NCI-H526 treated with DMSO at 0.1 percent for 48 hours (cell line): ENCODE results near the gene GET3.

Source experiments
- DNase-seq: peaks from one replicate; lab custom pipeline; 2025; lab: John Stamatoyannopoulos, UW

GET3 gene

DNA sequence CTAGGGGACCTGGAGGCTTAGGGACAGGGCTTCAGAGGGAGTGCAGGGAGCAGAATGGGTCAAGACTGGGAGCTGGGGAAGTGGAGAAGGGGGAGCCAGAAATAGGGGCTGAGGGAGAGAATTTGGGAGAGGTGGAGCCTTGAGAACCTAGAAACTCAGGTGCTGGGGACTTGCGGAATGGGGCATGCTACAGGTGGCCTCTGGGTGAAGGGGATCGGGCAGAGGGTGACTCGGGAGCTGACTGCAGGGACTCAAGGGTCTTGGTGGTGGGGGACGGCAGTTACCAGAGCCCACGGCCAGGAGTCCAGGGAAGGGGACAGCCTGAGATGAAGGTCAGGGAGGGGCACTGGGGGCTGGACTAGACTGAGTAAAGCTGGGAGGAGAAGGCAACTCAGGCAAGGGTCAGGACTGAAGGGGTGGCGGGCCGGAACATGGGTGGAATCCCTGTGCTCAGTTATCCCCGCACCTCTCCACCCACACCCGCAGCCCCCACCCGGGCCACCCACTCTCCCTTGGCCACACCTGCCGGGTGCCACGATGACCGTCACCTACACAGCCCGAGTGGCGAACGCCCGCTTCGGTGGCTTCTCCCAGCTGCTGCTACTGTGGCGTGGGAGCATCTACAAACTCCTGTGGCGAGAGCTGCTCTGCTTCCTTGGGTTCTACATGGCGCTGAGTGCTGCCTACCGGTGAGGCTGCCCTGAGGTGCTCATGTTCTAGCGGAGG lies 14.9 kb downstream of the GET3 start:
- no peak for DNase-seq

DNA sequence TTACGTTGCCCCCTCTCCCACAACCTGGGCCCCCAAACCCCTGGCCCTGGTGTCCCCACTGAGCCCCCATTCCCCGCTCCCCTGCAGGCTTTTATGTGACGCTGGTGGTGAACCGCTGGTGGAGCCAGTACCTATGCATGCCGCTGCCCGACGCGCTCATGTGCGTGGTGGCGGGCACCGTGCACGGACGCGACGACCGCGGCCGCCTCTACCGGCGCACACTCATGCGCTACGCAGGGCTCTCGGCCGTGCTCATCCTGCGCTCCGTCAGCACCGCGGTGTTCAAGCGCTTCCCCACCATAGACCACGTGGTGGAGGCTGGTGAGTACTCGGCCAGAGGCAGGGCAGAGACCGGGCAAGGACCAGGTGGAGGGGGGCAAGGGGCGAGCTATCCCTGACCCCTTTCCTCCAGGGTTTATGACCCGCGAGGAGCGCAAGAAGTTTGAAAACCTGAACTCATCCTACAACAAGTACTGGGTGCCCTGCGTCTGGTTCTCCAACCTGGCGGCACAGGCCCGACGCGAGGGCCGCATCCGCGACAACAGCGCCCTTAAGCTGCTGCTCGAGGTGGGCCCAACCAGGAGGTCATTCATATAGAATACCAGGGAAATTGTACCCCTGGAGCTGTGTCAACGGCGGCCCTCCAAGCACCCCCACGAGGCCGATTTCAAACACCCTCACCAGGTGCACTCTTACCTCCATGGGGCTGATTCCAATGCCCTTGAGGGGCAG lies 17.3 kb downstream of the GET3 start:
- no peak for DNase-seq

DNA sequence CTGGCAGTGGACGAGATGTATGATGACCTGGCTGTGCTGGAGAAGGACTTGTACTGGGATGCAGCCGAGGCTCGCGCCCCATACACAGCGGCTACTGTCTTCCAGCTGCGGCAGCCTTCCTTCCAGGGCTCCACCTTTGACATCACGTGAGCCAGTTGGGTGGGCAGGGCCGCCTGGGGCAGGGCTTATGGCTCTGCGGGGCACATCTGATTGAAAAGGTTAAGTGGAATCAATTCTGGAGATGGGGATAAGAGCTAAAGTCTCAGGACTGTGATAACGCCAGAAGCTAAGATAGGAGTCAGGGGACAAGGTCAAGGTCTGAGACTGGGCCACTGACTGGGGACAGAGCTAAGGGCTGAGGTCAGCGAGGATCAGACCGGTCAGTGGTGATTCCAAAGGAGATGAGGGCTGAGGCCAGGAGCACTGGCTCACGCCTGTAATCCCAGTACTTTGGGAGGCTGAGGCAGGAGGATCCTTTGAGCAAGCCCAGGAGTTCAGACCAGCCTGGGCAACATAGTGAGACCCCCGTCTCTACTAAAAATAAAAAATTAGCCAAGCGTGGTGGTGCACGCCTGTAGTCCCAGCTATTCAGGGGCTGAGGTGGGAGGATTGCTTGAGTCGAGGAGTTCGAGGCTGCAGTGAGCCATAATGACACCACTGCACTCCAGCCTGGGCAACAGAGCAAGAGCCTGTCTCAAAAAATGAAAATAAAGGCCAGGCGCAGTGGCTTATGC lies 19.0 kb downstream of the GET3 start:
- DNase-seq = no peak

DNA sequence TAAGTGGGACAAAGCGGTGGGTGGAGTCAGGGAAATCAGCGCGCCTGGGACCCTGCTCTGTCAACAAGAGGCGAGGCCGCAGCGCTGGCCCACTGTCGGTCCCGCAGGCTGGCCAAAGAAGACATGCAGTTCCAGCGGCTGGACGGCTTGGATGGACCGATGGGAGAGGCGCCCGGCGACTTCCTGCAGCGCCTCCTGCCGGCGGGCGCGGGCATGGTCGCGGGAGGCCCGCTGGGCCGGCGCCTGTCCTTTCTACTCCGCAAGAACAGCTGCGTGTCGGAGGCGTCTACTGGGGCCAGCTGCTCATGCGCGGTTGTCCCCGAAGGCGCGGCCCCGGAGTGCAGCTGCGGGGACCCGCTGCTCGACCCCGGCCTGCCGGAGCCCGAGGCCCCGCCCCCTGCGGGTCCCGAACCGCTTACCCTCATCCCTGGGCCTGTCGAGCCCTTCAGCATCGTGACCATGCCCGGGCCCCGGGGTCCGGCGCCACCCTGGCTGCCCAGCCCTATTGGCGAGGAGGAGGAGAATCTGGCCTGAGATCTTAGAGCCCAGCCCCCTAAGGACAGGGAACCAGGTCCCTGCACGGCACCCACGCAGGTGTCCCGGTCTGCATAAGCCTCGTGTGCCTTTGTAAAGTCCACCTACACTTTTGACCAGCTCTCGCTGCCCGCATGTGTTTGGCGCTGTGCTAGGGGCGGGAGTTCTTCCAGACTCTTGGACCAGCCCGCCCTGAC lies 20.4 kb downstream of the GET3 start:
- peak; percentile 26 for DNase-seq

DNA sequence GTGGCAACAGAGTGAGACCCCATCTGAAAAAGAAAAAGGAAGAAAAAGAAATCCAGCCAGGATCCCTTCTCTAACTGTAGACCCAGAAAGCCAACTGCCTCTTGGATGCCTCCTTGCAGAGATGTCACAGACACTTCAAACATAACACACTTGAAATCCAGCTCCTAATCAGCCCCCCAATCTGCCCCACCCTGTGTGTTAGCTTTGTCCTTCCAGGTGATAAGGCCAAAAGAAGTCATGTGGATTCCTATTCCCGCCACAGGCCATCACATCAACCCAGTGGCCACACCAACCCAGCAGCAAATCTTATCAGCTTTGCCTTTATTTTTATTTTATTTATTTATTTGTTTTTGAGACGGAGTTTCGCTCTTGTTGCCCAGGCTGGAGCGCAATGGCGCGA lies 22.4 kb downstream of the GET3 start:
- DNase-seq = no peak

DNA sequence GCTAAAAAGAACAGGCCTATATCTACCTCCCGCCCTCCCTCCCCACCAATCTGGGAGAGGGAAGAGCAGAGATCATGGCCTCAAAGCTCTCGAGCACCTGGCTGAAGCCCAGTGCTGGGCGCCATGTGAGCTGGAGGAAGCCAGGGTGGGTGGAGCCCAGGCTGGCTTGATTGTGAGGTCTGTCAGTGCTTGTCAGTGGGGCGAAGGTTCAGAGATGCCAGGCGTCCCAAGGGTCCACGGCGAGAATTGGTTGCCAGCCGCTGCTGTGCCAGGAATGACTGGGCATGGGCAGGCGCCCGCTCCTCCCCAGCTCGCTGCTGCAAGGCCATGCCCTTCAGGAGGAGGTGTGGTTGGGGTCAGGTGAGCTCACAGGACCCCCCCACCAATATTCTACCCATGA lies 25.8 kb downstream of the GET3 start:
- DNase-seq = no peak

DNA sequence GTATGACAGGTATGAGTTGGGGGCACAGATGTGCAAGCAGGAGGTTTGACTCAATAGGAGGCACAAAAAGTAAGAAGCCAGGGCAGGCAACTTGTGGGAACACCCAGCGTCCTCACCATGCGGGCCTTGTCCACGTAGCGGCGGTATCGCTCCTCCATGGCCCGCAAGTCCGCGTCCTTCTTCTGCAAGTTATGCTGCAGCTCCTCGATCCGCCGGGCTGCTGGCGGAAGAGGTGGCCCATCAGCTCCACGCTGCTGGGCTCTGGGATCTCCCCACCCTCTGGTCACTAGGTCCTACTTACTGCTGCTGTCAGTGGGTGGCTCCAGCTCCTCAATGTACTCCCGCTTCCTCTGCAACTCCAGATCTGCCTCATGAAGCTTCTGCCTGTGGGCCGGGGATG lies 27.4 kb downstream of the GET3 start:
- no peak for DNase-seq

DNA sequence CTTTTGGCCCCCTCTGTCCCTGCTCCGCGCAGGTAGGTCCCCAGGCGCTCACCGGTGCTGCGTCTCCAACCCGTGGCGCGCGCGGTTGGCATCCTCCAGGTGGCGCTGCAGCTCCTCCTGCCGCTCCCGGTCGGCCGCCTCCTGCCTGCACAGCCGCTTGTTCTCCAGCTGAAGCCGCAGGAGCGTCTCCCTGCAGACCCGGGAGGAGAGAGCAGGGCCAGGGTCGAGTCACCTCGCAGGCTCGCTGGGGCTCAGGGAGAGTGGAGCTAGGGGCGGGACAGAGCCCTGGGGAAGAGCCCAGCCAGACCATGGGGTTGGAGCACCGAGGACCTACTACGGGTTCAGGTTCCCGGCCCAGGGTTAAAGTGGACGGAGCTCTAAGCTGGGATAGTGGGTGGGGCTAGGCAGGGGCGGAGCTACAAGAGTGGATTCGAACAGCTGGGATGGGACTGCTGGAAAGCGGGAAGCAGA lies 28.8 kb downstream of the GET3 start:
- peak; percentile 10 for DNase-seq

DNA sequence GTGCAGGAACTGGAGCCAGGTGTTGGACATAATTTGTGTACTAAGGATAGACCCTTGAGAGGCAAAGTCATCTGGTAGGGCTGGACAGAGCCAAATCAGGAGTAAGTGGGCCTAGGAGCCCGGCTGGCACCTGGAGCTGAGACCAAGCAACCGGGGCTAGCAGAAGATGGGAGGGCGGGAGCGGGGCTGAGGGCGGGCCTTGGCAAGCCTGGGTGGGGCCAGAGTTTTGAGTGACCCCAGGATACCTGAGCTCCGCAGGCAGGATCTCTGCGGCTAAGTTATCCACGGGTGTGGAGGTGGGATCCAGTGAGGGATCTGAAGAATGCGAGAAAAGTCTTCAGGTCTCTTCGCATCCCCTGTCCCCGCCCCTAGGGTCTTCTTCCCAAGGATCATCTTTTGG lies 29.9 kb downstream of the GET3 start:
- DNase-seq = no peak

DNA sequence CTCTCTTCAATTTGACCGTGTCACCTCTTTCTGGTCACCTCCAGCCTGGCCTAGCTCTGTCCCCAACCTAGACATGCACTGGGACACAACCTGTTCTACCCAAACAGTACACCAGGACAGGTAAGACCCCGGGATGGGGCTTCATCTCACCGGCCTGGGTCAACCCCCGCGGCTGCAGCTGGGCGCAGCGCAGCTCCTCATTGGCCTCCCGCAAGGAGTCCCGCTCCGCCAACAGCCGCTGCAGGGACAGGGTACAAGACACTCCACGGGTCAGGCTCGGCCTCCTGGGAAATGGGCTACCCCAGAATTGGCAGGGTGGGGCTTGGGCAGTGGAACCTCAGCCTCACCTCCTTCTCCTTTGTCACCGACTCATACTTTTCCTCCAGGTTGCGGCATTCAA lies 30.4 kb downstream of the GET3 start:
- no peak for DNase-seq

DNA sequence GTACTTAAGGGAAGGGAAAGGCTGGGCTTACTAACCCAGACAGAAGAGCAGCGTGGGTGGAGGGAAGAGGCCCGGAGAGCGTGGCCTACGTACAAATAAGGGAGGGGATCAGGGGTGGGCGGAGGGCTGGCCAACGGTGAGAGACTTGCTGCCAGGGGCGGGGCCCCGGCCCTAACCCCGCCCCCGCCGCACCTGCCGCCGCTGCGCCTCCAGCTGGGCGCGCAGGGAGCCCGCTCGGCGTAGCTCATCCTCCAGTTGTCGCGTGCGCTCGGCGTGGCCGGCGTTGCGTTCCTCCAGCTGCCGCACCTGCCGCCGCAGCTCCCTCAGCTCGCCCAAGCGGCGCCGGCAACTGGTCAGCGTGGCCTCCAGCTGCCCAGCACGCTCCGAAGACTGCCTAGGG lies 32.4 kb downstream of the GET3 start:
- peak; percentile 17 for DNase-seq

DNA sequence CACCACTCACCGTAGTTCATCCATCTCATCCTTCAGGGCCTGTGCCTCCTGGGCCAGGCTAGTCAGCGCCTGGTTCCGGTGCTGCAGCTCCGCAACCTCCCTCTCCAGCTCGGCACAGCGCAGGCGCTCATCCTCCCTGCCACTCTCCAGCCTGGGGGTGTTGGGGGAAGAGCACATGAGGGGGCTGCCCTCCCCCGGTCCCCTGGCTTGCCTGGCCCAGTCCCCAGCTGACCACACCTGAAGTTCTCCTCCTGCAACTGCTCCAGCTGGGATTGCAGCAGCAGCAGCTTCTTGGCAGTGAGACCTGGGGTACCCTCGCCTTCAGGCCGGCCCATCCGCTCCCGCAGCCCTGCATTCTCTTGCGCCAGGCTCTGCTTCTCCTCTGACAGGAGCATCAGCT lies 33.6 kb downstream of the GET3 start:
- DNase-seq = no peak

DNA sequence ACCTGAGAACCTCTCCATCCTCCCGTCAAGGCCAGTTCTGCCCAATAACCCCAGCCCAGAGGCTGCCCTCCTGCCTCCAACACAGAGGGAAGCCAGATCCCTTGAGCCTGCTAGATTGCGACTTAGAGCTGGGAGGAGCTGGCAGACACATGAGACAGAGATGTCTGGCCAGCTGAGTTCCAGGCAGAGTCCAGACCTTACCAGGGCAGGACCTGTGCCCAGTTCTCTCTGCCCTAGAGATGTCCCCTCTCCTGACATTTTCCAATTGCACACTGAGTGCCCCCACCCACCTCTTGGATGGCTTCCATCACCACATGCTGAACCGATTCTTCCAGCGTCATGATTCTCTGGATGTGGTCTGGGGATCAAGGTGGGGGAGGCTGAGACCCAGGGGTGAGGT lies 35.0 kb downstream of the GET3 start:
- no peak for DNase-seq

DNA sequence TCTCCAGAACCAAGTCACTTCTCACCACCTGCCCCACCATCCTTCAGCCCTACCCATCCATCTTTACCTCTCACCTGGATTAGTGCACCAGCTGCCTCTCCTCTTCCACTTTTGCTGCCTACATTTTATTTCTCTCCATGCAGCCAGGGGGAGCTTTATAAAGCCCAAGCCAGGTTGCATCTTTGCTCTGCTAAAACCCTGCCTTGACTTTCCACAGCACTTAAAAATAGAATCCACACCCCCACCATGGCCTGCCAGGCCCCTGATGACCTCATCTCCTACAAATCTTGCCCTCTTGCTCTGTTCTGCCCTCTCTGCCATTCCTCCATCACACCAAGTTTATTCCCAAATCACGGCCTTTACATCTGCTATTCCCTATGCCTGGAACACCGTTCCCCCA lies 36.3 kb downstream of the GET3 start:
- DNase-seq = no peak

DNA sequence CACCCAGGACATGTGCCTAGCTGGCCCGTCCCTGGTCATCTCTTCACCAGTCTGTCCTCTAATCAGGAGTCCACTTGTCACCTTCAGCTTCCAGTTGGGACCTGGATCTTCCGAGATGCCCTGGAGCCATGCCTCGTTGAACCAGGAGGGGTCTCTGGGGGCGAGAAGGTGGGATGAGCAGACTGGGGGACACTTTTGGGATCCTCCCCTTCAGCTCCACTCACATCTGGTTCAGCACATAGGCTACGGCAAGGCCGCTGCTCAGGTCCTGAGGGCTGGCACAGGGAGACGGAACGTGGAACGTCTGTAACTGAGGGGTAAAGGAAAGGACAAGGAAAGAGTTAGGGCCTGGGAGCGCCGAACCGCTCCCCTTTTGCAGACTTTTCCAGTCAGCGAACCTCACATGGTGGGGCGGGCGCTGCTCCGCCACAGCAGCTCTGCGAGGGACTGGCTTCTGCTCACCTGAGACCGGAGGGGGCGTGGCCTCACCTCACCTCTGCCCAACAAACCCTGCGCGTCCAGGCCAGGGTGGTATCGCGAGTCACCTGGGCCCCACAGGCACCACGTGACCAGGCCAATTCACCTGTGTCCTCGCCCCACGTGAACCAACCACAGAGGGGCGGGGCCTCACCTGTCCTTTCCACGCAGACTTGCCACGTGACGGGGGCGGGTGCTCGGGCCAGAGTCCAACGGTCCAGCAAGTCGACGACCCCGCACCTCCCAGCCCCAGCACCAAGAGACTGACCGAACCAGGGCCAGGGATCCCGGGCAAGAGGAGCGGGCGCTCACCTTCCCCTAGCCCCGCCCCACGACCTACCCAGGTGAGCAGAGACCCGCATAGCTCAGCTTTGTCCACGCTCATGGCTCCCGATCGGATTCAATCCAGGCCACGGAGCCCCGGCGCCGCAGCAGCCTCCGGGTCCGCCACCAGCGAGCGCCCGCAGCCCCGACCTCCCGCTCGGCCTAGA lies 37.6 kb downstream of the GET3 start, which contains the start of gene HOOK2:
TSS of gene HOOK2 (minus strand) at position 965 of the 968 bp plus-strand sequence. CDS start at position 862, 103 bp downstream.
- DNase-seq = peak; percentile 83

DNA sequence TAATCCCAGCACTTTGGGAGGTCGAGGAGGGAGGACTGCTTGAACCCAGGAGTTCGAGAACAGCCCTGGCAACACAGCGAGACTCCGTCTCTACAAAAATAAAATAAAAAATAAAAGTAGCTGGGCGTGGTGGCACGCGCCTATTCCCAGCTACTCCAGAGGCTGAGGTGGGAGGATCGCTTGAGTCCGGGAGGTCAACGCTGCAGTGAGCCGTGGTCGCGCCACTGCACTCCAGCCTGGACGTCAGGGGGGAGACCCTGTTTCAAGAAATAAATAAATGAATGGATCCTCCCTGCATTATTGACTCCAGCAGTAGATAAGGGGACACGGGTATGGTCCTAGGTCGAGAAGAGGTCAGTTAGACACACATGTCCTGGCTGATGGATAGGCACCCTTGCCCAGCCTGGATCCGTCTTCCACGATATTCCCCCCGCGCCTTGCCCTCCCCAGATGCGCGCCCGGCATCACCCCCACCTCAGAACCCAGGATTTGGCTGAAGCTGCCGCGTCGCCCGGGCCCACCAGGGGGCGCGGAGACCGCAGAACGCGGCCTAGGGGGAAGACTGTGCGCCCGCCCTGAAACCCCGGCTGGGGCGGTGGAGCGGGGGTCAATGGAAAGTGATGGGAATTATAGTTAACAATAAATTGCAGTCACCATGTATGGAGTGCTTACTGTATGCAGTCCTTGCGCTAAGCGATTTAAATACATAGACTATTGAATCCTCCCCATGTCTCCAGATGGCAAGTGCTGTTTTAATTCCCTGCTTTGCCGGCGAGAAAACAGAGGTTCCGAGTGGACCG lies 40.1 kb downstream of the GET3 start:
- peak; percentile 31 for DNase-seq

DNA sequence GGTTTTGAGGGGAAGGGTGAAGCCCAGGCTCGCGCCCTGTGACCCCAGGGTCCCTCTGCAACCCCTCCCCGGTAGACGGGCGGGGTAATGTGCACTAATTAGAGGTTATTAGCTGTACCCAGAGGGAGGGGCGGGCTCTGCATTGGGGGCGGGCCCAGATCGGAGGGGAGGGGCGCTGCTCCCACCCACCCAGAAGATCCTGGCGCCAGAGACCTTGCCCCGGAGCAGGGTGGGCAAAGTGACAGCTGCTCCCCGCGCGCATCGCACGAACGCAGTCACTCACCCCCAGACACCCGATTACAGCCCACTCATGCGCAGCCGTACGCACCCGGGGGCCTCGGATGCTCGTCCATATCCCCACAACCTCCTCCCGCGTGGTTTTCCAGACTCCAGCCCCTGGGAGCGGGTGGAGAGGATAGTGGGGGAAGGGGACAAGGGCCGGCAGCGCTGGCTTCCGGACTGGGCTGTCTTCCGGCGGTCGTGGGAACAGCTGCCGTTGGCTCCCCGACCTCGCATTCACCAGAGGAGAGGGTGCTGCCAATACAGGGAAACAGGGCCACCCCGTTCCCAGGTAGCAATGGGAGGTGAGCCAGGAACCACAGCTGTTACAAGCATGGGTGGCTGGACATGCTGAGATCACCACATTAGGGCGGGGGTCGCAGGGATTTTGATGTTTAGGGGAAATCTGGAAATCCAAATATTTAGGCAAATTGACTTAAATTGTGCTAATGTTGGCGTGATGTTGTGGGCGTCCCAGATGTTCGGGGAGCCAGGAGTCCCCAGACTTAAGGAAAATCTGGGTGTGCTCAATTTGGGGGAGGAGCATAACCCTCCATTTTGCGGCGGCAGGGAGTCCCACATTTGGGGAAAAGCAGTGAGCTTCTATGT lies 41.0 kb downstream of the GET3 start:
- DNase-seq = peak; percentile 31

DNA sequence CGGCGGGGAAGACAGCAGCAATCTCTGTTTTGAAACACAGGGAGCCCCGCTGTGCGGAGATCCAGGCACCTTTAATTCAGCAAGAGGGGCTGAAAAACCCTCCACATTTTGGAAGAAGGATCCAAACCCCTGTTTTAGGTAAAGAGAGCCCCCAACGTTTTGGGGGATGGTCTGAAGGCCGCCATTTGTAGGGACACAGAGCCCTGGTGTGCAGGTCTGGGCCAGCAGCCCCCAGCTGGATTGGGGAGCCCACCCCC lies 41.5 kb downstream of the GET3 start:
- DNase-seq = no peak
